Measurements from ENCODE around the gene ALAD.
A peak's percentile ranks its signal among the peaks of the same experiment; 100 is the strongest.

The ALAD gene

GRCh38 chr9:113345671-113346070, 55.4 kb downstream of the ALAD start:
- no peak for DNase-seq (ENCODE audit: low read depth)

GRCh38 chr9:113345190-113345589, 55.9 kb downstream of the ALAD start:
- no peak for DNase-seq (ENCODE audit: low read depth)

DNA sequence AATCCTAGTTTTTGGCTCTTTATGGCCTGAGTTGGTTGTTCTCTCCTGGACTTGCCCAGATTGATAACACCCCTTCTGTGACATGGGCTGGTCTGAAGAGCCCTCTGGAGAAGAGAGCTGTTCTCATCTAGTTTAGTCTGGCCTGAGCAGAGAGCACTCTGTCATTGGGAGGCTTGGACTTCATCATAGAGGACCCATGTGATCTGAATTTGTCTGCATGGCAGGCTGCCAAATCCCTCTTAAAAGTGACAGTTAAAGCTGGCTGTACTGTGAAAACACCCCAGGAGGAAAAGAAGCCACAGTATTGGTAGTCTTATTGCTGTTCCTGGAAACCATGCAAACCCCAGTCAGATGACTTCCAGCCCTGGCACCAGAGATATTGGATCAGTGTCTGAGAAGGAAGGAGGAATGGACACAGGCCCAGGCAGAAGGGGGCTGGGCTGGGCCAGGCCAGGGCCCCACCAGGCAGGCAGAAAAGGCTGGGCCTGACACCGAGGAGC, 57.3 kb downstream of the ALAD start:
- DNase-seq (ENCODE audit: low read depth) = no peak

DNA sequence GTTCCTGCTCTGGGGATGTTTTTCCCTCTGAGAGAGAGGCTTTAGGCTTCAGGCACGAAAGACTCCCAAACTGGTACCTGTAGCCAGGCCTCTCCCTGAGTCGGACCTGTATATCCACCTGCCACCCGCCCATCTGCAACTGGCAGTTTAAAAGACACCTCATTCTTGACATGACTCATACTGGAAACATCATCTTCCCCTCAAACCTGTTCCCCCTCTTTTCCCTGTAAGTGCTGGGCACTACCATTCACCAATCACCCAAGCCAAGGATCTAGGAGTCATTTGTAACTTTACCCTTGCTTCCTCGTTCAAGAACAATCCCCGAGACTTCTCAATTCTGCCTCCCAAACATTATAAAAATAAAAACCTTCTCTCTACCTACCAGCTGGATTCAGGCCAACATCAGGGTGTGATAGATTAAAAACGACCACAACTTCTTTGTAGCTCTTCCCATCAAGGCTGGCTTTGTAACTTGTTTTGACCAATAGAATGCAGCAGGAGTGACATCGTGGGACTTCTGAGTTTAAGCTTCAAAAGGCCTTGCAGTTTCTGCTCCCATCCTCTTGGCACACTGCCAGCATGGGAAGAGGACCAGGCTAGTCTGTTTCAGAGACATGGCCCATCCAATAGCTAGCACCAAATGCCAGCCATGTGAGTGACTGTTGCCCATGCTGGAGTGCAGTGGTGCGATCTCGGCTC, 59.2 kb downstream of the ALAD start:
- no peak for DNase-seq (ENCODE audit: low read depth)

DNA sequence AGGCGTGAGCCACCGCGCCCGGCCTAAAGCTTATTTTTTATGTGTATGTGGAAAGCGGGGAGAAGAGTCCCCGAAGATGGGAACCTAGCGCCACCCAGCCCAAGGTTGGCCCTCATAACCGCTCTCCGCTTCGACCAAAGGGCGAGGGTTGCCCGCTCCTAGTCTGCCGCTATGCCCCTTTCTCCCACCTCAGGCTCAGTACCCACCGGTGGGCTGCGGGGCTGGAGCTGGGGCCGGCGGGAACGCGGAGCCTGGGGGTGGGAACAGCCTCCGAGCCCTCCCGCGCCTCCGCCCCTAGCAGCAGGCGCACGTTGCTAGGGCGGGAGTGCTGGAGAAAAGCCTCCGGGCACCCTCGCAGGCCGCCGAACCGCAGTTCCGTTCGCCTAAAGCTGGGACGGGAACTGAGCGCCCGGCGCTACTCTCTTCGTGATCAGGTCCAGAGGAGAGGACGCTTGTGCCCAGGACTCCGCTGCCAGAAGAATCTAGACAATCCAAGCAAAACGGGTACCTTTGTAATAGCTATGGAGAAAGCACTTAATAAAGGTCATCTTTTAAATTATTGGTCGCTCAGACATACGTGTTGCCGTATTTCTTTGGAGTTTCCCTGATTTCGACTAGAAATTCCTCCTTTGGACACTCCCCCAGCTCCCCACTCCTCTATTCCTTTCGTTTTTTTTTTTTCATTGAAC, 60.9 kb downstream of the ALAD start, which contains the start of gene WDR31:
Gene WDR31, minus strand, starts transcription at position 265 of the 689 bp plus-strand sequence. CDS start 8,253 bp downstream, outside the sequence.
- DNase-seq (ENCODE audit: low read depth) = peak; percentile 50

DNA sequence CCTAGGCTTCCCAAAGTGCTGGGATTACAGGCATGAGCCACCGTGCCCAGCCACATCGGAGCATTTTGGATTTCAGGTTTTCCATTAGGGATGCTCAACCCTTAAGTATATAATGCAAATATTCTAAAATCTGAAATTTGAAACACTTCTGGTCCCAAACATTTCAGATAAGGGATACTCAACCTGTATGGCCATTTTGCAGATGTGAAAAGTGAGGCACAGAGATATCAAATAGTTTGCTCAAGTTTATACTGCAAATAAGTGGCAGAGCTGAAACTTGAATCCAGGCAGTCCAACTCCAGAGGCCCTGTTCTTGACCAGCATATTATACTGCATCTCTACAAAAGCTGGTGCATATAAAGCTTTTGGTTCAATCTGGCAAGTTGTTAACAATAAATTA, 63.4 kb downstream of the ALAD start:
- DNase-seq (ENCODE audit: low read depth) = no peak
